ENCODE data around the gene NPHP4.

- no peak for TF ChIP-seq BHLHE40 (IDR thresholded peaks at IDR 0.05; ENCODE audit: low read depth, low read length)
- TF ChIP-seq CTCF (IDR thresholded peaks at IDR 0.05) = no peak
- TF ChIP-seq POLR2A (IDR thresholded peaks at IDR 0.05; ENCODE audit: low read length) = no peak
- TF ChIP-seq JUNB (IDR thresholded peaks at IDR 0.05) = no peak
- TF ChIP-seq PHF8 (IDR thresholded peaks at IDR 0.05; ENCODE audit: borderline replicate concordance, low read depth) = no peak
- no peak for TF ChIP-seq USF2 (IDR thresholded peaks at IDR 0.05)
- TF ChIP-seq MYC (IDR thresholded peaks at IDR 0.05; ENCODE audit: borderline replicate concordance, low read length) = no peak
- no peak for TF ChIP-seq NFE2L2 (conservative IDR thresholded peaks at IDR 0.05; ENCODE audit: low read length)
- no peak for TF ChIP-seq EP300 (IDR thresholded peaks at IDR 0.05)
Measured at GRCh38 chr1:5992814-5993555, 760 bp upstream of the NPHP4 start.
